Stimulated activated CD4-positive, alpha-beta T cell treated with anti-CD3 and anti-CD28 coated beads, Interleukin-4, amount 100 ng/mL, for 1 hour (primary cell): ENCODE data around the gene ASPG.

Experiments used
- DNase-seq: peaks from one replicate; pipeline ENCODE4 v3.0.0-alpha.2; 2020

ASPG gene

GRCh38 chr14:104118006-104118844, 32.7 kb downstream of the ASPG start:
- peak; percentile 1 for DNase-seq

DNA sequence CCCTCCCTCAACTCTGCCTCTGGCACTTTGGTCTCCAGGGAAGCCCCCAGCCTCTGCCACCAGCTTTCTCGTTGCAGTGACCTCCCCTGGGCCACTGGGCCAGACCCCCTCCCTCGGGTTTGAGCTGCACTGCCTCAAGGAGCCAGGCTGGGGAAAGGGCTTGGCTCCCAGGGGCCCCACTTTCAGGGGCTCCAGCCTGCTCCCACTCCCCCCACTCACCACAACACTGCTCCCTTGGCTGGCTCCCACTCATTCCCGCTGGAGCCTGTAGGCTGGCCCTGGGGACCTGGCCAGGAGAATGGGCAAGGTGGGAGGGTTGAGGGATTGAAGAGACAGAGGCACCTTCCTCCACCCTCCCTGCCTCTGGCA, 33.6 kb downstream of the ASPG start:
- no peak for DNase-seq

DNA sequence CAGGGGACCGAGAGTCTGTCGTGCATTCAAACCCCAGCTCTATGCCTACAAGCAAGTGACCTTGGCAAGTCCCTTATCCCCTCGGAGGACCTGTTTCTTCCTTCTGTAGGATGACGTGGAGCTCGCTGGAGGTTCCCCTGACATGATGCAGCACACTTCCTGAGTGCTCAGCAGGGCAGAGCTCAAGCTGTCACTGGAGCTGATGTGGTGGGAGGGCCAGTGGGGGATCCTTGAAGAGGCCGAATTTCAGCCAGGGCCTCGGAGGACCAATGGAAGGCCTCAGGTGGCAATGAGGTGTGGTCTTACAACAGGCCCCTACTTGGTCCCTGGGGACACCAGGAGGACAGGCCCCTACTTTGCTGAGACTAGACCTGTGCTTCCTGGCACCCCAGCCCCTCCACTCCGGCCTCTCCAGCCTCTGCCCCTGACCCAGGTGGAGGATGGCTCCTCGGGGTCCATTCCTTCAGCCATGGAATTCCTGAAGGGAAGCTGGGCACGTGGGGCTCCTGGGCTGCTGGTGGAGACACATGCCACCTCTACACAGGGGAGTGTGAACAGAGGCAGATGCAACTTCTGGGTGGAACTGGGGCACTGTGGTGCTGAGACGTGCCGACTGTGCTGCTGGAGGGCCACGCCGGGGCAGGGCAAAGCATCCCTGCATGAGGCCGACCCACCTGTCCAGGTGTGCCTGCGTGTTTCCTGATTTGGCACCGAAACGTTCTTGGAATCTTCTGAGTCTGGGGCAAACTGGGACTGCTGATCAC, 34.2 kb downstream of the ASPG start:
- peak; percentile 0 for DNase-seq

DNA sequence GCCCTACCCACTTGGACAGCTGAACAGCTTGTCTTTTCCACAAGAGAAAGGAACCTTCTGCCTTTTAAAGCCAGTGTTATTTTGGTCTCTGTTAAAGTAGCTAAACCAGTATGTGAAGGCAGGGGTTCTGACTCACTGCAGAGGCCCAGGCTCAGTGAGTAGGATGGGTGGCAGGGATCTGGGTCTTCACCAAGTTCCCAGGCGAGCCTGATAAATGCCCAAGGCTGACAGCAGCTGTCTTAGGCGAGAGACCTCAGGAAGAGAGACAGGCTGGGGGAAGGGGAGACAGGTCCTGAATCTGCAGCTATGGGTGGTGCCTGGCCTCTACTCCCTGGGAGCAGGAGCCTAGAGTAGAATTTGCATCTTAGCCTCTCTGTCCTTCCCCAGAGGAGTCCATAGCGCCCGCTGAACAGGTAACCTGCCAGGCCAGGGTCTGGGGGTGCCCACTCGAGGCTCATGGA, 34.8 kb downstream of the ASPG start:
- no peak for DNase-seq

DNA sequence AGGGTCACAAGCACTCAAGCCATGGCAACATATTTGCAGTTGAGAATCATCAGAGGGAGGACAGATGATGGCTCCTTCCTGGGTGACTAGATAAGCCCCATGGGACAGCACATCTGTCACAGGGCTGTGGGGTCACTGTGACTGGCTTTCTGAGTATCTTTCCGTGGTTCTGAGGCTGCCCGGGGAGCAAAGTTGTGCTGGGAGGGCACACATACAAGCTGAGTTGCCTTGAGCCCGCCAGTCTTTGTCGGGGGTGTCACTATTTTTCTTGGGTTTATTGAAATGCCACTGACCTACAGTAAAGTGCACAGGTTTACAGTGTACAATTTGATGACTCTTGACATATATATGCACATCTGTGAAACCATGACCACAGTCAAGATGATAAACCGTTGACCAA, 35.6 kb downstream of the ASPG start:
- no peak for DNase-seq

DNA sequence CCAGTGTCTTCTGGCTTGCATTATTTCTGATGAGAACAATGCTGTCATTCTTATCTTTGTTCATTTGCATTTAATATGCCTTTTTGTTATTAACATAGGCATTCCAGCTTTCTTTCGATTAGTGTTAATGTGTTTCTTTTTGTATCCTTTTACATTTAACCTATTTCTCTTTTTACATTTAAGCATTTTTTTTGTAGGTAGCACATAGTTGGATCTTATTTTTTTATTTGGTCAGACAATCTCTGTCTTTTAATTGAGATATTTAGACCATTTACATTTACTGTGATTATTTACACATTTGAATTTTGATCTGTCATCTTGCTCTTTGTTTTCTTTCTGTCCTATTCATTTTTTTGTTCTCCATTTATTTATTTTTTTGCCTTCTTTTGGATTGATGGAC, 38.4 kb downstream of the ASPG start:
- no peak for DNase-seq

DNA sequence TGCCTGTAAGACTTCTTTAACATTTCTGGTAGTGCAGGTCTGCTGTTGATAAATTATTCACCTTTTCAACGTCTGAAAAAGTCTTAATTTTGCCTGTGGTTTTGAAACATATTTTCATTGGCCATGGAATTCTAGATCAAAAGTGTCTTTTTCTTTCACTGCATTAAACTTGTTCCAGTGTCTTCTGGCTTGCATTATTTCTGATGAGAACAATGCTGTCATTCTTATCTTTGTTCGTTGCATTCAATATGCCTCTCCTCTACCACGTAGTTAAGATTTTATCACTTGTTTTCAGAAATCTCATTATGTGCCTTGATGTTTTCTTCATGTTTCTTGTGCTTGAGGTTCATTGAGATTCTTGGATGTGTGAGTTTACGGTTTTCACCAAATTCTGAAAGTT, 39.5 kb downstream of the ASPG start:
- no peak for DNase-seq

- no peak for DNase-seq
Measured at GRCh38 chr14:104126753-104127152, 41.3 kb downstream of the ASPG start.

GRCh38 chr14:104128981-104129380, 43.5 kb downstream of the ASPG start:
- no peak for DNase-seq

- DNase-seq, result no peak
Measured at GRCh38 chr14:104129556-104129955, 44.1 kb downstream of the ASPG start.

GRCh38 chr14:104130974-104131651, 45.6 kb downstream of the ASPG start:
- no peak for DNase-seq

DNA sequence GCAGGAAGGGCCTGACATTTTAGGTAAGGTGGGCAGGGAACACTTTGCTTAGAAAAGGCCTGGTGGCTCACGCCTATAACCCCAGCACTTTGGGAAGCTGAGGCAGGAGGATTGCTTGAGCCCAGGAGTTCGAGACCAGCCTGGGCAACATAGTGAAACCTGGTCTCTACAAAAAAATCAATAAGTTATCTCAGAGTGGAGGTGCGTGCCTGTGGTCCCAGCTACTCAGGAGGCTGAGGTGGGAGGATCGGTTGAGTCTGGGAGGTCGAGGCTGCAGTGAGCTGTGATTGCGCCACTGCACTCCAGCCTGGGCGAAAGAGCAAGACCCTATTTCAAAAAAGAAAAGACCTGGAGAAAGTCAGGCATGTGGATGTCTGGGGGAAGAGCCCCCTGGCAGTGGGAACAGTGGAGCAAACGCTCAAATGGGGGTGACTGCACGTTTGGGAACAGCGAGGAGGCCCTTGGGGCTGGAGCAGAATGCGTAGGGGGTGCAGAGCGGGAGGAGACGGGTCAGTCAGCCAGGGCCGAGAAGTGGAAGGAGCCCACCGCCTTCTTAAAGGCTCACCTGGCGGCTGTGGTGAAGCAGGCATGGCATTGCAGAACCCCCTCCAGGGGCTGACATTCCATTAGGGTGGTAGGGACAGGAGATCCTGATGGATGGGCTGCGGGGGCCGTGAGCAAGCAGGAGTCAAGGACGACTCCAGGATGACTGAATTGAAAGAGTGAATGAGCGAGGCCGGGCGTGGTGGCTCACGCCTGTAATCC, 46.6 kb downstream of the ASPG start:
- DNase-seq, result no peak

DNA sequence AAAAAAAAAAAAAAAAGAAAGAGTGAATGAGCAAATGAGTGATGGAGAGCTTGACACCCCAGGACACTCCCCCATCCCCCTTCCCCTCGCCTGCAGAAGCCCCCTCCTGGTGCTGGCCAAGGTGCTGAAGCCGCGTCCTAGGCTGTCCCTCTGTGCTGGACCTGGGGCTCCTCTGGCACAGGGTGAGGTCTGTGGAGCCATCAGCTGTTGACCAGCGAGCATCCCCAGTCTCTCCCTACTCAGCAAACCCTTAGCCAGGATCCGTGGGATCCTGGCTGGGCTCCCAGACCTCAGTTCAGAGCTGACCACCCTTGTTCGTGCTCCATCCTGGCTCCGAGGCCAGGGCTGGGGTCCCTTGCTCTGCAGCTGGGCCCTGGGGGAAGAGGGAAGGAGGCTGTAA, 47.5 kb downstream of the ASPG start:
- no peak for DNase-seq

GRCh38 chr14:104133496-104133895, 48.0 kb downstream of the ASPG start:
- no peak for DNase-seq

- DNase-seq, result no peak
Measured at GRCh38 chr14:104134061-104134965, 48.8 kb downstream of the ASPG start.

DNA sequence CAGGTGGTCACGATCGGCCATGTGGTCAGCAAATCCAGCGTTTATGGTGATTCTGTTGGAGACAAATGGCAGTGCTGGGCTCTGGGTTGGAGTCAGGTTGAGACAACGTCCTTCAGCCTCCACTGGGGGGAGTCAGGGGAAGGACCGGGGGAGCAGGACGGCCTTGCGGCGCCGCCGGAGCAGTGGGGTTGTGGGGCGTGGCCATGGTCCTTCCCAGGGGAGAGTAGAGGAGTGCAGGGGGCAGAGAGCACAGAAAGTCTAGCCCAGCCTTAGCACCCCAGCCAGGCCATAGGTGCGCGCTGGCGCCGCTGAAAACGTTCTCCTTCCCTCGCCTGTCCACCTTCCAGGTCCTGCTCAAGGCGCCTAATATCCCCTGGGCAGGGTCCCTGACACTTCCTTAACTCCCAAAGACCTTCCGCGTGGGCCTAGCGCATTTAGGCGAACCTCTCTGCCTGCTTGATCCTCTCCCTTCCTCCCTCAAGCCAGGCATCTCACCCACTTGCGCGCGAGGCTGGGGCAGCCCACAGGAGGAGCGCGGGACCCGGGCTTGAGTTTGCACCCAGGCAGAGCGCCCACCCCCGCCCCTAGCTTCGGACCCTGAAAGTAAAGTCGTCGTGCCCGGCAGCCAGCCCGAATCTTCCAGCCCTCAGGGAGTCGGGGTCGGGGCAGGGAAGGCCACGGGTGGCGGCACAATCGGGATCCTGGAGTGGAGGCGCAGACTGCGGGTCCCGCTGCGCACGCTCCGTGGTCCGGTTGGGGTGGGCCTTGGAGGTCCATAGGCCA, 49.8 kb downstream of the ASPG start:
- DNase-seq, result no peak

- DNase-seq, result no peak
Measured at GRCh38 chr14:104135904-104136471, 50.5 kb downstream of the ASPG start.

DNA sequence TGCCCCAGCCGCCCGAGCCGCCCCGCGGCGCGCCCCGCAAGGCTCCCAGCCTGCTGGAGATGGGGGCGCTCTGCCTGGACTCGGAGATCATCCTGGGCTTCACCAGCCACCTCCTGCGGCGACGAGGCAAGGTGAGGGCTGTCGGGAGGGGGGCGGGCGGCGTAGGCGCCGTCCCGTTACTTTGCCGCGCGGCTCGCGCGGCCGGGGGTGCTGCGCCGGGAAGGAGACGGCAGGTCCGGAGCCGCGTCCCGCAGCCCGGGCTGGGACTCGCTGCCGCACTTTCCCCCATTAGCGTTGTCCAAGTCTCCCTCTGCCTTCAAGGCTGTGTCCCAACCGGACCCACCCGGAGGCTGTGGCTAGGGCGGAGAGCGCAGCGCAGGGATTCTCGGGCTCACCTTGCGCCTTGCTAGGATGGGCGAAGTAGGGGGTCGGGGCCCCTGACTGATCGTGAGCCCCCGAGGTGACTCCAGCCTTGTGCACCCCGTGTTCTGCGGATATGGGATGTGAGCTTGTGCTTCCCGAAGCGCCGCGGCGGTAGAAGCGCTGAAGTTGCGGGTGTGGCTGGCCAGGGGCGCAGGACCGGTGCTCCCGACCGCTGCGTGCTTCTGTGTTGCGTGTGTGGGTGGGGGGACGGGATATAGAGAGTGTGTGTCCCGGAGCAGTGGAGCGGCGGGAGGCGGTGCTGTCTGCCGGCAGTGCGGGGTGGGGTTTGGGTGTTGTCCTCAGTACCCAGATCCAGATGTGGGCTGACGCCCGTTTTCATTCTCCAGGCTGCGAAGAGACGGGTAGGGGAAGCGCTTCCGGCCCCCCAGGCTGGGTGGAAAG, 51.2 kb downstream of the ASPG start:
- no peak for DNase-seq

GRCh38 chr14:104137297-104138097, 52.0 kb downstream of the ASPG start:
- peak; percentile 70 for DNase-seq
